Stimulated activated CD4-positive, alpha-beta T cell treated with anti-CD3 and anti-CD28 coated beads, Interleukin-4, amount 100 ng/mL, for 4 hours (primary cell): ENCODE measurements around the gene GABRB2.

Experiments used
- DNase-seq, 2 experiments: peaks; one replicate each; pipeline ENCODE4 v3.0.0-alpha.2; 2020

GABRB2 gene

DNA sequence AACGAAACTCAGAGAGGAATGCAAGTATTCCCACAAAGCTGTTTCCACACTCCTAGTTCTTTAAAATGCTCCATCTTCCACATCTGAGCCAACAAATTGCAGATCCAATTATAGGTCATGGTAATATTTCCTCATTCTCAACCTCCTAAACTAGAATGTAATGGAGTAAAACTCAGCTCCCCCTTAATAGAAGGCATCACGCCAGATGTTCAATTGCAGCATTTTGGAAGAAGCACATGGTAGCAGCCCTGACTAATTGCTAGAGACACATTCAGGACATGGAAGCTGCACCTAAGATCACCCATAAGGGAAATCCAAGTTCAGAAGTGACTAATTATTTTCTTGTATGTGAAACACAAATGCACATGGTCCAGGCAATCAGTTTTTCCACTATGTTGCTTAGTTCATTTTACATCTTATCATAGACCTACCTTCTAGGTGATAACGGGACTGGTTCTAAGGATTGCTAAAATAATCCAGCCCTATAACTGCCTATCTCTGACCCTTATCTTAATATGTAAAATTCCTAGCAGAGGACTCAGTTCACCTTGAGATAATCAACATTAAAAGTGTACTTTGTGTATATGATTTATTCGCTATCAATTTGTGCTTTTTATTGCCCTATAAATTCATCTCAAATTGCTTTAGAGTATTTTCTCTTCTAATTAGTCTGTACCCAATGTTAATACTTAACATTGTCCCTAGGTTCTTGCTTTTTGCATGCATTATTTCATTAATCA is 75.1 kb downstream of the GABRB2 start:
- no peak for DNase-seq

GRCh38 chr5:161467703-161468102 is 78.8 kb downstream of the GABRB2 start:
- DNase-seq = no peak

GRCh38 chr5:161460741-161461140 is 85.8 kb downstream of the GABRB2 start:
- DNase-seq = no peak

DNA sequence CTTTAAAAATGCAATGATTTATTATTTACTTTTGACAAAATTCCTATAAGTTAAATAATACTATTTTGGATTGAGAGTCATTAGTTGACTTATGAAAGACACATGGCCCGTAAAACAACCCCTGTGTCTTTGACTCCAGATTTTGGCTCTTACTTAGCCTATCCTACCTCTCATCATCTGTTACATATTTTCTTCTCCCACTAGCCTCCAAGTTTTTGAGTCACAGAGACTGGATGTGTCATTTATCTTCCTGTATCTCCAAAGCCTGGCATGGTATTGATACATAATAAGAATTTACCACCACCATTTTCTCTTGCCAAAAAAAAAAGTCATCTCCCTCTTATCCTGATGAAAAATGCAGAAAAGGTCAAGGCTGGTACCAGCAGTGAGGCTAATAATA is 99.9 kb downstream of the GABRB2 start:
- no peak for DNase-seq

GRCh38 chr5:161442471-161442870 is 104.1 kb downstream of the GABRB2 start:
- no peak for DNase-seq

- DNase-seq = no peak
Measured at GRCh38 chr5:161432798-161433197, 113.7 kb downstream of the GABRB2 start.

DNA sequence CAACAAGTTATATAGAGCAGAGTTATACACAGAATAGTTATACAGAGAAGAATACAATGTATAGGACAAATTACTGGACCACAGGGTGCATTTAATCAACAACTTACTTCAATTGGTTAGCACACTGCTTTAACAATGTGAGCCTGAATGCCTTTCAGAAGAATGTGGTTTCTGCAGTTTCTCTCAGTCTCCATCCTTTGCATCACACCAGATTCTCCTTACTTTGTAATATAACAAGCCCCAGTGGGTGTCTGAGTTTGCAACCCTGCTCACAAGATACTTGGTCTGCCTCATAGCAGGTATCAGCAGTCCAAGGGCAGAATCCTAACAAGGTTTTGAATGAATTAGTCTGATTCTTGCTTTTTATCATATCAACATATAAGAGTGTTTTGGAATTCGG is 114.6 kb downstream of the GABRB2 start:
- DNase-seq = no peak

GRCh38 chr5:161421067-161421466 is 125.5 kb downstream of the GABRB2 start:
- DNase-seq = no peak

DNA sequence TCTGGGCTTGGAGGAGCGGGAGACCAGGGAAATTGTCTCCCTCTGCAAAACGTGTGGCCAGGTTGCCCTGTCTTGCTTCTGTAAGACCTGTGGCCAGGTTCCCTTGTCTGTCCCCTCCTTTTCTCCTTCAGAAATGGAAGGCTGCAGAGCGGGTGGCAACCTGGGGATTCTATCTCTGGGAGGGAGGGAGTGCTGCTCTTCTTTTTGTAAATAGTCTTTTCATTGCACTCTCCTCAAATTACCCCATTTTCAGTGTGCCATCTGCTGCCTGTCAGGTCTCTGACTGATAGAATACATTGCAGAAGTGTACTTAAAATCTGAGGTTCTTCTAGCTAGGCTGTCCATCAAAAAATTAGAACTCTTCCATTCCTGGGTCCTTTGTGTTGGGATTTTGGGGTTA is 126.0 kb downstream of the GABRB2 start:
- no peak for DNase-seq

- no peak for DNase-seq
Measured at GRCh38 chr5:161414896-161415295, 131.6 kb downstream of the GABRB2 start.

DNA sequence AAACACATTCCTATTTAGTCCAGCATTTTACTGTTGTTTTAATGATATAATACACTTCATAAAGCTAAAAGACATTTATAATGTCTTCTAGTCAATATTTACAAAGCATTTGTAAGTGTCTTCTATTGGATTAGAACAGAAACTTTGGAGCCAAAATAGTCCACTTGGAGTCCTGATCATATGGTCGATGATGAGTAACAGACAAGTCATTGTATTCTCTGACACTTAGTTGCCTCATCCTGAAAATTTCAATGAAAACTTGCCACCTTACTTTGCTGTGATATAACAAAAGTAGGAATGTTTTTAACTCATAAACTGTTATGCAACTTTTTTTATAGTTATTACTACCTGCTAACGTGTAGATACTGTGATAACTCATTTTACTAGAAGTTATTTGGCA is 132.5 kb downstream of the GABRB2 start:
- DNase-seq = no peak

GRCh38 chr5:161412792-161413191 is 133.7 kb downstream of the GABRB2 start:
- DNase-seq = no peak

- DNase-seq = no peak
Measured at GRCh38 chr5:161411156-161411555, 135.4 kb downstream of the GABRB2 start.

GRCh38 chr5:161410640-161411039 is 135.9 kb downstream of the GABRB2 start:
- DNase-seq = no peak

DNA sequence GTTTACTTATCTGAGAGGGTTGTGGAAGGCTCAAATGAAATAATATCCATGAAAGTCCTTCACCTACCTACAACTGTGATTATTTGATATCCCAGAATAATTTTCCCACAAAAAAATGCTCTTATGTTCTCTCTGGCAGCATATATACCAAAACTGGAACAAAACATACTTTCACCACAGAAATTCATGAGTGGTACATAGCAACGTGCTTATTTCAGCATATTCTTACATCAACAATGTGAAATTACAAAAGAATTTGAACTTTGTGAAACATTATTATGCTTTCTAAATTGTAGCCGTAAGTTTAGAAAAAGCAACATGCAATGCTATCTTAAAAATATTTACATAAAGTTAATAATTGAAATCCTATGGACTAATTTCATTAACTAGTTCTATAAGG is 137.1 kb downstream of the GABRB2 start:
- DNase-seq = no peak

DNA sequence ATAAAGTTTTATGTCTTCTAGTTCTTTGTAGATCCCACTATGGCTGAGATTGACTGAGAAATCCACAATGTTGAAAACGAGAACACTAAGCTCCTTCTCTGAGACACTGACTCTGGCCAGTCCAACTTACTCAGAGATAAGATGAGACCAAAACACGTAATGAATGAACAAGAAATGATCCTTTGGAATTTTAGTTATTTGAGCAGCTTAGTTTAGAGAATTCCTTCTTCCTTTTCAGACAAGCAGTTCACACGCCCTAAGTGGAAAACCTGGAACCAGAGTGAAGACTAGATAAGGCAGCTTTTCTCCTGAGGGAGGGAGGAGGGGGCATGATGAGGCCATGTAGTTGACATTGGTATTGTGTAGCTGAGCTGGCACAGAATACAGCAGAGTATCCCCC is 139.6 kb downstream of the GABRB2 start:
- no peak for DNase-seq

DNA sequence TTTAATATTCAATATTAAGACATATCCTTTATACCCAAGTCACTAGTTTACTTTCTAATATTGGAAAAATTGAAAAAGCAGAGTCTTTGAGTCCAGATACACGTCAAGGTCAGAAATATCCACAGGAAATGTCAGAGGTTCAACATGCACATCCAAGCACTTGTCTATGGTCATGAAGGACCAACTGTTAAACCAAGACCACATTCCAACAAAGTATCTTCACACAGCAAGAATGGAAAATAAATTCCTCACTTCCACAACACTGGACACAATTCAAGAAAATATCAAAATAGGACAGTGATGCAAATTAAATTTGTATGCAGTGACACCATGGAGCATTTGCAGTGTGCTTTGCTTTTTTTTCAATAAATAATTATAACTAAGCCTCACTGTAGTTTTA is 142.5 kb downstream of the GABRB2 start:
- no peak for DNase-seq

GRCh38 chr5:161403121-161403520 is 143.4 kb downstream of the GABRB2 start:
- no peak for DNase-seq

- no peak for DNase-seq
Measured at GRCh38 chr5:161400583-161400982, 145.9 kb downstream of the GABRB2 start.

- no peak for DNase-seq
Measured at GRCh38 chr5:161399996-161400562, 146.4 kb downstream of the GABRB2 start.

DNA sequence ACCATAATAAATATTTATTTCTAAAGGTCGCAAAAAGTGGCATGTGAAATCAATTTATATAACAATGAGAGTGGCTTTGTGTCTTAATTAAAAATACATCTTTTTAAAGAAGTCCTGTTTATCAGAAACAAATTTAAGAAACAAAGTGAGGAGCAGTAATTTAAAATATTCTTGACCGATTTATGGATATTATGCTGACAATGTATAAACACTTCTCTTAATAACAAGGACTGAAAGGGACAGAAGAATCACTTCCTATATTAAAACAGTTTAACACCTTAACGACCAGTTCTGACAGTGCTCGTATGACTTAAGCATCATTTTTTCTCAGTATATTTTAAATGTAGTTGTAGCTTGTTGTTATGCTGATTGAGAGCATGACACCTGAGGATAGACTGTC is 149.1 kb downstream of the GABRB2 start:
- no peak for DNase-seq

DNA sequence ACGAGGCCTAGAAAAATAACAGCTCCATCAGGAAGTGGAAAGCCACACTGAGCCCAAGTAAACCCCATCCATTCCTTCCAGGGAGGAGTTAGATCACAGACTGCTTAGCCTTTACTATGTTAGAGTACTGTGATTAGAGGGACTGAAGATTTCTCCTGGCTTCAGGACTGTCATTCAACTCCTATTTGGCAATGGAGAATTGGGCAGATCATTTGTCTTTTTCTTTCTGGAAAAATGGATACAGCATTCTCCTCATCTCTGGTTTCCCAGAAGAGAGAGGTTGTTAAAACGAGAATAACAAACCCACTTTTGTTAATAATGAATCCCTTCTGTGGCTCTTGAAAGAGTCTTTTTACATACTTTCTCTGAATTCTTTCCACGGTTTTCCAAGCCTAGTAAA is 150.4 kb downstream of the GABRB2 start:
- no peak for DNase-seq

DNA sequence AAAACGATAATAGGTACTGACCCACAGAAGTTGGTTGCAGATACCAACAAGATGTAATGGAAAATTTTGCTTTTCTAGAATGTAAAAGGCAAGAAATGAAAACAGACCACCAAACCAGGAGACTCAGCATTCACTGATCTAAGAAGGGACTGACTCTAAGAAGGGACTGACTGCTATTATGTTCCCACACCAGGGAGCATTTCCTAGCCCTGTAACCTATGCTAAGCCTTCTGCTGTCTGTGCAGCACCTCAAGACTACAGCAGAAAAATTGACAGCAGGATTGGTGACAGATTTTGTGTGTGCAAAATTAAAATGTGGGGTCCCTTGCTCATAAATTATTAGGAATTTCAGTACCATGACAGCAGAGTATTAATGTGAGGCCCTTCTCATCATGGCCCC is 154.8 kb downstream of the GABRB2 start:
- no peak for DNase-seq

DNA sequence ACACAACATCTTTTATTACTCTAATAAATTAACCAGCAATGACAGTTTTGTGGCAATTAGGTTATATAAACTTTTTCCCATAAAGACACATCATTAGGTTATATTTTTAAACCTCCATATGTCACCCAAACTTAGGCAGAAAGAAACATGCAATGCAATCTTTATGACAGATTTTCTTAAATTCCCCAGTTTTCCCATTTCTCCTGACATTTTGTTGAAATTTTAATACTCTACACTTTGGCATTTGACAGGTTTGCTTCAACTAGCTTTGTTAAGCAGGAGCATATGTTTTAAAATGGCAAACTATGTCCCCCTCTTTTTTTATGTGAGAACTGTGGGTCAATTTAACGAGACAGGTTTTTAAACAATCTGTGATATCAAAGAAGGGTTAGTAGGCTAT is 155.5 kb downstream of the GABRB2 start:
- DNase-seq = no peak

DNA sequence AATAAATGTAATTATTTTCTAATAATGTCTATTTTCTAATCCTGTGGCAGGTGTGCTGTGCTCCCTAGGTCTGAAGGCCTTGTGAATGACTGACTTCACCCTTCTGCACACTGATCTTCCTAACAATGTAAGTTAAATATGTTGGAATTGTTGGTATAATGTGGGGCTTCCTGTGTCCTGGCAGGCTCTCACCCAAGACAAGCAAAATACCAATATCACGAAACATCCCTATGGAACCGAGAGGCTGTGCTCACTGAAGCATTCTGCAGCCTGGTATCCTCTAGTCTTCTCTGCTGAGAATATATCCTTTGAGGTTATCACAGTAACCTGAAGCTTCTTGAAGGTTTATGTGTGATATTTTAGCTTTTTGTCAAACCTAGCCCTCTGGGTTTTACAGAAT is 159.4 kb downstream of the GABRB2 start:
- no peak for DNase-seq
